HepG2 (cell line): ENCODE results near the gene TSPYL4.

ENCODE experiments used
- BRF2 ChIP-seq: sonication (generic); formaldehyde crosslinking; IDR thresholded peaks from 2 replicates; pipeline ENCODE4 v1.8.1; 2022; ENCODE audit warnings: mild to moderate bottlenecking, missing genetic modification reagents
- EZH2 ChIP-seq: conservative IDR thresholded peaks from 2 replicates; pipeline ENCODE4 v1.6.1; 2012; ENCODE audit warnings: mild to moderate bottlenecking, low read depth, low read length, moderate library complexity
- FOXP1 ChIP-seq, 2 experiments: fragments of 450-650 bp in 1 of 2; IDR thresholded peaks; 2 replicates each; pipeline ENCODE4 v1.6.1; 2017 to 2018; ENCODE audit warnings: antibody characterized with exemption in 1 of 2
- HMG20A ChIP-seq: IDR thresholded peaks from 2 replicates; pipeline ENCODE4 v1.6.1; 2016; ENCODE audit warnings: borderline replicate concordance
- NFYC ChIP-seq: IDR thresholded peaks from 2 replicates; pipeline ENCODE4 v1.6.1; 2016; ENCODE audit warnings: missing genetic modification reagents, missing compliant biosample characterization
- POLR2A ChIP-seq, 2 experiments: IDR thresholded peaks; 2 replicates each; pipeline ENCODE4 v1.6.1; 2011; ENCODE audit warnings: low read depth in 2 of 2, low read length in 2 of 2, mild to moderate bottlenecking in 1 of 2, moderate library complexity in 1 of 2; ENCODE audit not compliant: insufficient read depth in 1 of 2
- POLR2AphosphoS2 ChIP-seq: IDR thresholded peaks from 2 replicates; pipeline ENCODE4 v1.6.1; 2011; ENCODE audit warnings: low read depth, low read length, improper control_type of control experiment

- no peak for TF ChIP-seq POLR2A (IDR thresholded peaks at IDR 0.05; ENCODE audit: insufficient read depth in 1 of 2, low read depth in 2 of 2, low read length in 2 of 2)
- no peak for TF ChIP-seq FOXP1 (IDR thresholded peaks at IDR 0.05)
- no peak for TF ChIP-seq FOXP1 (CRISPR knock-in tag; IDR thresholded peaks at IDR 0.05)
- TF ChIP-seq BRF2 (CRISPR knock-in tag): no peak
- TF ChIP-seq HMG20A: no peak
- no peak for TF ChIP-seq POLR2AphosphoS2
- no peak for TF ChIP-seq NFYC (CRISPR knock-in tag)
- TF ChIP-seq EZH2: no peak
Observed at GRCh38 chr6:116298273-116298672, 44.4 kb upstream of the TSPYL4 start.
